ENCODE measurements around the gene APOBR.
"Not testable (repeated sequence)": the region's sequence is repeated elsewhere in the genome, so short reads cannot be mapped to it uniquely, and the experiment has no call there.

APOBR gene

DNA sequence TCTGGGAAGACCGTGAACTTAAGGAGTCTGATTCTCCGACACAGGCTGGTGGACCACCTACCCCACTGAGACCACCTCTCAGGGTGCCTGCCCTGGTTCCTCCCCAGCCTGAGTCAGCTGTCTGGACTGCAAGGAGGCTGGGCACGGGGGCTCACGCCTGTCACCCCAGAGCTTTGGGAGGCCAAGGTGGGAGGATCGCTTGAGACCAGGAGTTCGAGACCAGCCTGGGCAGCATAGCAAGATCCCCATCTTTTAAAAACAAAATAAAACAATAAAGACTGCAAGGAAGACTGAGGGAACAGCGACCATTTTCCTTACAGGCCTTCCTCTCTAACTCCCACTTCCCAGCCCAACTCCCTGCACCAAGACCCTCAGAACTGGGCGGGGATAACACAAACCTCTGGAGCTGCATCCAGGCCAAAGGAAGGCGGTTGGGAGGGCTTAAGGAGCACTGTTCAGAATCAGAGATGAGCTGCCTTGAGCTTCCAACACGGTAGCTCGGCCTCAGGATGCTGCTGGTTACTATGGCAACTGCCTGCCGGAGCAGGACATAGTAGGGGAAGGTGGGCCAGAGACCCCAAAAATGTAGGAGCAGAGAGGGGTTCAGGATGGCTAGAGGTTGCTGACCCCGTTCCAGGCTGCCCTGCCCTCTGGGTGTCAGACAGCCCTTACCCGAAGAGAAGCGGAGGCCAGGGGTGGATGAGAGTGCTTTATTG, 4.4 kb downstream of the APOBR start:
- DNase-seq (ENCODE audit: low spot score) = no peak

- DNase-seq (ENCODE audit: low spot score) = no peak
Measured at GRCh38 chr16:28499854-28500253, 5.4 kb downstream of the APOBR start.

- DNase-seq (ENCODE audit: low spot score) = not testable (repeated sequence)
Measured at GRCh38 chr16:28500476-28501180, 6.2 kb downstream of the APOBR start.

GRCh38 chr16:28501258-28502232, 7.1 kb downstream of the APOBR start:
- DNase-seq (ENCODE audit: low spot score) = no peak

- no peak for DNase-seq (ENCODE audit: low spot score)
Measured at GRCh38 chr16:28502290-28502689, 7.8 kb downstream of the APOBR start.

DNA sequence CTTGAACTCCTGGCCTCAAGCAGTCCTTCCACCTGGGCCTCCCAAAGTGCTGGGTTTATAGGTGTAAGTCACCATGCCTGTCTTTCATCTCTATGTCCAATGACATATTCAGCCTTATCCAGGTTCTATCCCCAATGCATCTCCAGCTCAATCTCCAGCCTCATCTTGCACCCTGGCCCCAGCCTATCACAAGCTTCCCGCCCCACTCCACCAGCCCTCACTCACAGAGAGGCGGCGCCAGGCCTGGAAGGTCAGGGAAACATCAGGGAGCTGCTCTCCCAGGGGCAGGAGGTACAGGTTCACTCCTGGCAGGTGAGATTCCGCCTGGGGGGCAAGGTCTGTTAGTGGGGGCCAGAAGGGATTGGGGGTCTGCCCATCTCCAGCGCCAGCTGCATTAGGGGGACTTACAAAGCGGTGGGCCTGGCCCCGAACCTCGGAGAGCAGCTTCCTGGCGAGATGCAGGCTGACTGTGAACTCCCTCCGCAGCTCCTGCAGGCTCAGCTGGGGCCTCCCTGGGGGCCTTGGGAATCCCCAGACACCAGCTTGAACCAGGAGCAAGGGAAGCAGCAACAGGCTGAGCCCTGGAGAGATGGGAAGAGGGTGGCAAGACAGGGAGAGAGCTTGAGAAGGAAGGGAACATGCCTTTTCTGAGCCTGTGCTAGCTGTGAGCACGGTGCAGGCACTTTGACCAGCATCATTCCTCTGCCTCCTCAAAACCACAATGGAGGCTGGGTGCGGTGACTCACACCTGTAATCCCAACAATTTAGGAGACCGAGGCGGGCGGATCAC, 9.2 kb downstream of the APOBR start:
- no peak for DNase-seq (ENCODE audit: low spot score)

GRCh38 chr16:28504707-28505404, 10.4 kb downstream of the APOBR start:
- no peak for DNase-seq (ENCODE audit: low spot score)

DNA sequence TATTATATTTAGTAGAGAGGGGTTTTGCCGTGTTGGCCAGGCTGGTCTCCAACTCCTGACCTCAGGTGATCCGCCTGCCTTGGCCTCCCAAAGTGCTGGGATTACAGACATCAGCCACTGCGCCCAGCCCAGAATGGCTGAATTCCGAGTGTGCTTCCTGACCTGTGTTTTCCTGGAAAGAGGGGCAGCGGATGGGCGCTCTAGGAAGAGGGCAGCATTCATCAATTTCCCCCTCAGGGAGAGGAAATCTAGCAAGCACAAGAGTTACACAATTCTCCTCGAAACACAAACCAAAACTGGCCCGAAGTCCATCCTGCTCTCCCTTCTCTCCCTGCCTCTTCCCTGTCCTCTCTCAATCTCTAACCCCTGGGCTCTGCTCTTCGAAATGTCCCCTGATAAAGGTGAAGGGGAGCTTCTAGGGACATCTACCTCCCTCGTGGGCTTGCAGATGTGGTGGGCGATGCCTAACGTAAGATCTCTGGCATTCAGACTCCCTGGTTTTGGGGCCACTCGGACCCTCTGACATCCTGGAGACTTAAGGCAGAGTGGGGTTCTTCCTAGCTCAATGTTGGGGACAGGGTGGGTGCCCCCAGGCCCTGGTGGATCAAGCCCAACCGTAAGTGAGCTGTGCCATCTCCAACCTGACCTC, 11.2 kb downstream of the APOBR start:
- no peak for DNase-seq (ENCODE audit: low spot score)

DNA sequence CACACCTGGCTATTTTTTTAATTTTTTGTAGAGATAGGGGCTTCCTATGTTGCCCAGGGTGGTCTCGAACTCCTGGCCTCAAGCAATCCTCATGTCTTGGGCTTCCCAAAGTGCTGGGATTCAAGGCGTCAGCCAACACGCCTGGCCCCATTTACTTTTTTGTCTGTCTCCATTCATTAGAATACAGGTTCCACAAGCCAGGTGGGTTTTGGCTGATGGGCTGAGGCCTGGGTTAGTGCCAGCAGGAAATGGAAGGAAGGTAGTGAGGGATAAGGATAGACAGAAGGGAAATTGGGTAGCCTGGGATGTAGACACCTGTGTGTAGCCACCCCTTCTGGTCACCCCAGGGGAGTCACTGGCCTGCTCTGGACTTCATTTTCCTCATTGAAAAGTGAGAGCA, 16.6 kb downstream of the APOBR start:
- DNase-seq (ENCODE audit: low spot score) = no peak

- DNase-seq (ENCODE audit: low spot score) = no peak
Measured at GRCh38 chr16:28511801-28512789, 17.7 kb downstream of the APOBR start.

DNA sequence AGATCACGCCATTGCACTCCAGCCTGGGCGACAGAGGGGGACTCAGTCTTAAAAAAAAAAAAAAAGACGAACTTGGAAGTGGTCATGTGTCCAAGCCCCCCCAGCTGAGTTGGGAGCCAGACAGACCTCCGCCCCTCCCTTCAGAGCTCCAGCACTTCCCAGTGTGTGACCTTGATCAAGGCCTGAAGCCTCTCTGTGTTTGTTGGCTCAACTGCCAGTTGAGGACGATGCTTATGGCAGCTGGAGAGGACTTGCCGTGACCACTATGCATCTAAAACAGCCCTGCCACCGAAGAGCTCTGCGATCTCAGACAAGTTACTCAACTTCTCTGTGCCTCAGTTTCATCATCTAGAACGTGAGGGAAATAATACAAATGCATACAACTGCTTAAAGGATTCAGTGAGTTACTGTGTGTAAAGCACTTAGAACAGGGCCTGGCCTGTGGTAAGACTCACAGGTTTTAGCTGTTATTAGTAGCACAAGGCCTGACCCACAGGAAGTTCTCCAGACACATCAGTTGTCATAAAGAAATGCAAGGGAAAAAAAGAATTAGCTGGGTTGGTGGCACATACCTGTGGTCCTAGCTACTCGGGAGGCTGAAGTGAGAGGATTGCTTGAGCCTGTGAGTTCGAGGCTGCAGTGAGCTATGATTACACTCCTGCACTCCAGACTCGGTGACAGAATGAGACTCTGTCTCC, 19.2 kb downstream of the APOBR start:
- DNase-seq (ENCODE audit: low spot score) = no peak

- DNase-seq (ENCODE audit: low spot score) = no peak
Measured at GRCh38 chr16:28514246-28514645, 19.8 kb downstream of the APOBR start.

DNA sequence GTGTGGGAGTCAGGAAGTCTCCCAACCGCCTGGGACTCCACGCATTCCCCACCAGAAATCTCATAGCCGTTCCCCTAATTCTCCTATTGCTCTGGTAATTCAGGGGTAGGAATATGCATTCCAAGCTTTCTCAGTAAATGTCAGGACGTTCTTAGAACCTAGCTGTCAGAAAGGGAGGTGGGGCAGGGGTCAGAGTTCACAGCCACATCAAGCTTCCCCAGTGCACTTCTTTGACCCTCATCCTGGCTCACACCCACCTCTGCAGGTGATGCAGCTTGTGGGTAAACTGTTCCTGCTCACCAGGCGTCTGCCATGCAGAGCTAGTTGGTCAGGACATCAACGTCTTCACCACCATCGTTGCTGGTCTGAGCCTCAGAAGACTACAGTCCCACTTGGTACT, 26.2 kb downstream of the APOBR start:
- no peak for DNase-seq (ENCODE audit: low spot score)

DNA sequence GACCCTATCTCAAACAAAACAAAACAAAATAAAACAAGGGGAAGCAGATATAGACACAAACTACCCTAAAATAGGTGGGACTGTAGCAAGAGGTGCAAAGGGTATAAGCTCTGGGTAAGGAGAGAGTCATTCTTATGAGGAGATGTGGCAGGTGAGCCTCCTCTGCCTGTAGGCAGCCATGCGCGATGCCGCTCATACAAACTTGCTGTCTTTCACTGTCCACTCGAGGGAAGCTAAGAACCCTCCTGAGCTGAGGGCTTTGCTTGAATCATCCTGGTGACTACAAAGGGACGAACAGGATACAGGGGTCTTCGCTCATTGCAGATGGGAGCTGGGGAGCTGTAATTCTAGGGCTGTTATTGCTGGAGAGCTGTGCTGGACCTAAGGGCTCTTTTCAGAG, 27.0 kb downstream of the APOBR start:
- DNase-seq (ENCODE audit: low spot score) = no peak

- no peak for DNase-seq (ENCODE audit: low spot score)
Measured at GRCh38 chr16:28522792-28523191, 28.3 kb downstream of the APOBR start.

DNA sequence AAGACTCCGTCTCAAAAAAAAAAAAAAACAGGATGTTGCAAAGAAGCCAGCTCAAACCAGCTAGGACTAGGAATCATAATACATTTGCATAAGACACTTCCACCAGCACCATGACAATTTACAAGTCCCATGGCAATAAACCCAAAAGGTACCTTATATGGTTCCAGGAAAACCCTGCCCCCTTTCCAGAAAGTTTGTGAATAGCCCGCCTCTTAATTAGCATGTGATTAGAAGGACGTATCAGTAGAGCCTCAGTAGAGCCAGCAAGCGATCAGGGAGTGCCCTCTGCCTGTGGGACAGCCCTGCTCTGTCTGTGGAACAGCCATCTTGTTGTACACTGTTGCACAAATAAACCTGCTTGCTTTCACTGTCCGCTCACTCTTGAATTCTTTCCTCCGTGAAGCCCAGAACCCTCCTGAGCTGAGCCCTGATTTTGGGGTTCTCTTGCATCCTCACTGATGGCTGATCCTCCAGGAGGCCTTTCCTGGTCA, 30.3 kb downstream of the APOBR start:
- no peak for DNase-seq (ENCODE audit: low spot score)

- no peak for DNase-seq (ENCODE audit: low spot score)
Measured at GRCh38 chr16:28526201-28527099, 32.0 kb downstream of the APOBR start.
